HG03378 (cell line): ENCODE data around the gene RASGEF1B.
"Not testable (repeated sequence)": the region's sequence is repeated elsewhere in the genome, so short reads cannot be mapped to it uniquely, and the experiment has no call there.

Source experiments
- ATAC-seq: cut with Tn5 transposase; IDR thresholded peaks from one replicate; pipeline ENCODE4 v1.9.1; 2021; ENCODE audit warnings: mild to moderate bottlenecking, moderate library complexity; ENCODE audit not compliant: unreplicated experiment

Gene RASGEF1B

GRCh38 chr4:81498551-81499099 lies 26.9 kb upstream of the RASGEF1B start:
- ATAC-seq, result no peak

- no peak for ATAC-seq
Measured at GRCh38 chr4:81498046-81498445, 26.3 kb upstream of the RASGEF1B start.

- no peak for ATAC-seq
Measured at GRCh38 chr4:81495345-81495744, 23.6 kb upstream of the RASGEF1B start.

GRCh38 chr4:81494031-81494431 lies 22.3 kb upstream of the RASGEF1B start:
- ATAC-seq, result peak; percentile 80

GRCh38 chr4:81492606-81493230 lies 21.0 kb upstream of the RASGEF1B start:
- no peak for ATAC-seq

- ATAC-seq, result peak; percentile 83
Measured at GRCh38 chr4:81491943-81492342, 20.2 kb upstream of the RASGEF1B start.

GRCh38 chr4:81490403-81491160 lies 18.9 kb upstream of the RASGEF1B start:
- no peak for ATAC-seq

- no peak for ATAC-seq
Measured at GRCh38 chr4:81486502-81486901, 14.8 kb upstream of the RASGEF1B start.

GRCh38 chr4:81485310-81485980 lies 13.7 kb upstream of the RASGEF1B start:
- ATAC-seq, result no peak

- ATAC-seq, result no peak
Measured at GRCh38 chr4:81482326-81482725, 10.6 kb upstream of the RASGEF1B start.

GRCh38 chr4:81481151-81481550 lies 9.4 kb upstream of the RASGEF1B start:
- ATAC-seq, result no peak

- ATAC-seq, result not testable (repeated sequence)
Measured at GRCh38 chr4:81479573-81479972, 7.9 kb upstream of the RASGEF1B start.

GRCh38 chr4:81473331-81474265 lies 1.9 kb upstream of the RASGEF1B start:
- not testable (repeated sequence) for ATAC-seq

- ATAC-seq, result peak; percentile 63
Measured at GRCh38 chr4:81472281-81473182, 825 bp upstream of the RASGEF1B start.

- no peak for ATAC-seq
Measured at GRCh38 chr4:81471298-81471587, 464 bp downstream of the RASGEF1B start.

- ATAC-seq, result no peak
Measured at GRCh38 chr4:81470456-81471297, 1.0 kb downstream of the RASGEF1B start.

- ATAC-seq, result no peak
Measured at GRCh38 chr4:81469781-81470455, 1.8 kb downstream of the RASGEF1B start.

GRCh38 chr4:81468678-81469077 lies 3.0 kb downstream of the RASGEF1B start:
- no peak for ATAC-seq

GRCh38 chr4:81467672-81467964 lies 4.1 kb downstream of the RASGEF1B start:
- no peak for ATAC-seq
